OCI-LY3 (cell line): Measurements from ENCODE around the gene PRDM16.

Experiments
- H2AFZ ChIP-seq: fragments of 200-600, 300-600 bp; shearing (Covaris generic); 2 replicates; pipeline ENCODE4 v1.6.0; 2014; ENCODE audit warnings: antibody characterized with exemption, low read depth, low read length
- H3K27ac ChIP-seq: fragments of 200-600, 300-600 bp; sonication (generic); 2 replicates; pipeline ENCODE4 v1.5.1; 2014; ENCODE audit warnings: mild to moderate bottlenecking, low read length, moderate library complexity, mixed read lengths
- H3K27me3 ChIP-seq: fragments of 200-600, 300-600 bp; sonication (generic); 2 replicates; pipeline ENCODE4 v1.6.1; 2014; ENCODE audit warnings: low read depth, low read length, mixed read lengths
- H3K36me3 ChIP-seq: fragments of 200-600, 300-600 bp; sonication (generic); replicated peaks from 2 replicates; pipeline ENCODE3; 2014; ENCODE audit warnings: low read depth, low read length, mixed read lengths
- H3K4me1 ChIP-seq: fragments of 300-600, 200-600 bp; sonication (generic); 2 replicates; pipeline ENCODE4 v1.6.1; 2014; ENCODE audit warnings: low read length, mixed read lengths
- H3K4me2 ChIP-seq: fragments of 200-600, 300-600 bp; sonication (generic); 2 replicates; pipeline ENCODE4 v1.6.1; 2014; ENCODE audit warnings: low read length, mixed read lengths
- H3K4me3 ChIP-seq: fragments of 300-600, 200-600 bp; sonication (generic); 2 replicates; pipeline ENCODE4 v1.5.1; 2014; ENCODE audit warnings: antibody characterized with exemption, mild to moderate bottlenecking, low read length, moderate library complexity
- H3K79me2 ChIP-seq: fragments of 300-600, 200-600 bp; shearing (Covaris generic); 2 replicates; pipeline ENCODE4 v1.6.1; 2014; ENCODE audit warnings: mild to moderate bottlenecking, low read length, mixed read lengths
- H3K9ac ChIP-seq: fragments of 300-600, 200-600 bp; shearing (Covaris generic); 2 replicates; pipeline ENCODE4 v1.6.0; 2014; ENCODE audit warnings: mild to moderate bottlenecking, low read length, moderate library complexity
- H3K9me3 ChIP-seq: fragments of 200-600, 300-600 bp; shearing (Covaris generic); 2 replicates; pipeline ENCODE4 v1.6.1; 2014; ENCODE audit warnings: low read length, mixed read lengths; ENCODE audit not compliant: insufficient read depth
- H4K20me1 ChIP-seq: fragments of 200-600, 300-600 bp; sonication (generic); 2 replicates; pipeline ENCODE4 v1.6.1; 2016; ENCODE audit warnings: low read length, mixed read lengths; ENCODE audit not compliant: insufficient read depth
- CTCF ChIP-seq: fragments of 200-600, 300-600 bp; sonication (generic); IDR thresholded peaks from 2 replicates; pipeline ENCODE4 v1.5.1; 2014; ENCODE audit warnings: antibody characterized with exemption, low read length, low read depth
- EZH2phosphoT487 ChIP-seq: fragments of 200-600 bp; shearing (Covaris generic); IDR thresholded peaks from 2 replicates; pipeline ENCODE4 v1.6.1; 2018; ENCODE audit warnings: antibody characterized with exemption, mixed run types, low read depth

The PRDM16 gene

GRCh38 chr1:3364551-3364950 is 295.5 kb downstream of the PRDM16 start:
- Histone ChIP-seq H3K79me2 (no peaks in the 10 kb centered on the region), H3K9ac (no peak overlapping the region), H3K36me3 (no peaks in the 10 kb centered on the region), H4K20me1 (no peaks in the 10 kb centered on the region), H3K4me1 (no peaks in the 10 kb centered on the region), H3K27me3 (no peaks in the 10 kb centered on the region), H3K4me3 (no peak overlapping the region), H3K27ac (no peak overlapping the region), H3K4me2 (no peak overlapping the region), H3K9me3 (no peaks in the 10 kb centered on the region), H2AFZ (no peak overlapping the region)
- no peak for TF ChIP-seq EZH2phosphoT487
- no peak for TF ChIP-seq CTCF

DNA sequence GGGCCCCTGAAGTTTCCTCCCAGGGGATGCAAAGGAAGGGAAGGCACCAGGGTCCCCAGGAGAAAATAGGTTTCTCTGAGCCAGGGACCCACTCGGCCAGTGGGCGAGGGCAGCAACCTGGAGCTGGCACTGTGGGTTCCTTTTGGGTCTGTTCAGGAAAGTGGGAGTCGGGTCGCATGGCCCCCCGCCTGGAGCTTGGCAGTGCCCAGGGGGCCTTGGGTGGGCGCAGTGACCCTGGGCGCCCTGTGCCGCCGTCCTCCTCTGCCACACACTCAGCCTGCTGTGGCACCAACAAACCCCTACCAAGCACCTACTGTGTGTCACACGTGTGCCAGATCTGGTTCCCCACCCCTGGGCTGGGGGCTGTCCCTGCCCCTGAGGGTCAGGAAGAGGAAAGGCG is 296.0 kb downstream of the PRDM16 start:
- Histone ChIP-seq H3K27me3 (no peaks in the 10 kb centered on the region), H4K20me1 (no peaks in the 10 kb centered on the region), H3K4me2 (no peak overlapping the region)

GRCh38 chr1:3365523-3366125 is 296.6 kb downstream of the PRDM16 start:
- H3K27ac ChIP-seq, result no peak overlapping the region

More for the DNA sequence above, 296.0 kb downstream of the PRDM16 start:
- Histone ChIP-seq H3K27ac (no peak overlapping the region), H3K9ac (no peak overlapping the region), H2AFZ (no peak overlapping the region), H3K36me3 (no peaks in the 10 kb centered on the region), H3K4me1 (no peaks in the 10 kb centered on the region), H3K79me2 (no peaks in the 10 kb centered on the region), H3K9me3 (no peaks in the 10 kb centered on the region), H3K4me3 (no peak overlapping the region)
- TF ChIP-seq EZH2phosphoT487, result no peak

GRCh38 chr1:3366126-3367051 is 297.4 kb downstream of the PRDM16 start:
- no peaks in the 10 kb centered on the region for H3K36me3 ChIP-seq
- no peaks in the 10 kb centered on the region for H3K9me3 ChIP-seq
- TF ChIP-seq CTCF, result no peak
- no peak for TF ChIP-seq EZH2phosphoT487
- no peaks in the 10 kb centered on the region for H3K79me2 ChIP-seq
- H3K4me2 ChIP-seq, result no peak overlapping the region
- no peak overlapping the region for H3K4me3 ChIP-seq
- H4K20me1 ChIP-seq, result no peaks in the 10 kb centered on the region
- no peak overlapping the region for H2AFZ ChIP-seq
- no peaks in the 10 kb centered on the region for H3K27me3 ChIP-seq
- H3K4me1 ChIP-seq, result no peaks in the 10 kb centered on the region
- H3K9ac ChIP-seq, result no peak overlapping the region
- no peak overlapping the region for H3K27ac ChIP-seq

More at GRCh38 chr1:3365523-3366125, 296.6 kb downstream of the PRDM16 start:
- no peak overlapping the region for H3K4me2 ChIP-seq
- H3K79me2 ChIP-seq, result no peaks in the 10 kb centered on the region
- TF ChIP-seq CTCF (no peak), EZH2phosphoT487 (no peak)
- H3K36me3 ChIP-seq, result no peaks in the 10 kb centered on the region
- H3K4me3 ChIP-seq, result no peak overlapping the region
- H2AFZ ChIP-seq, result no peak overlapping the region
- H3K9ac ChIP-seq, result no peak overlapping the region
- H3K9me3 ChIP-seq, result no peaks in the 10 kb centered on the region
- H3K27me3 ChIP-seq, result no peaks in the 10 kb centered on the region
- no peaks in the 10 kb centered on the region for H4K20me1 ChIP-seq
- H3K4me1 ChIP-seq, result no peaks in the 10 kb centered on the region
